ENCODE measurements around the gene CEBPE. TPM values are rescaled to one million over a fixed set of nuclear protein-coding genes. Genes with fewer than 3 reads are reported as not detected.

The CEBPE gene
- total and polyA plus RNA-seq, 8 donors: 0.14 to 1.0 (median 0.23) TPM; not detected in 2

DNA sequence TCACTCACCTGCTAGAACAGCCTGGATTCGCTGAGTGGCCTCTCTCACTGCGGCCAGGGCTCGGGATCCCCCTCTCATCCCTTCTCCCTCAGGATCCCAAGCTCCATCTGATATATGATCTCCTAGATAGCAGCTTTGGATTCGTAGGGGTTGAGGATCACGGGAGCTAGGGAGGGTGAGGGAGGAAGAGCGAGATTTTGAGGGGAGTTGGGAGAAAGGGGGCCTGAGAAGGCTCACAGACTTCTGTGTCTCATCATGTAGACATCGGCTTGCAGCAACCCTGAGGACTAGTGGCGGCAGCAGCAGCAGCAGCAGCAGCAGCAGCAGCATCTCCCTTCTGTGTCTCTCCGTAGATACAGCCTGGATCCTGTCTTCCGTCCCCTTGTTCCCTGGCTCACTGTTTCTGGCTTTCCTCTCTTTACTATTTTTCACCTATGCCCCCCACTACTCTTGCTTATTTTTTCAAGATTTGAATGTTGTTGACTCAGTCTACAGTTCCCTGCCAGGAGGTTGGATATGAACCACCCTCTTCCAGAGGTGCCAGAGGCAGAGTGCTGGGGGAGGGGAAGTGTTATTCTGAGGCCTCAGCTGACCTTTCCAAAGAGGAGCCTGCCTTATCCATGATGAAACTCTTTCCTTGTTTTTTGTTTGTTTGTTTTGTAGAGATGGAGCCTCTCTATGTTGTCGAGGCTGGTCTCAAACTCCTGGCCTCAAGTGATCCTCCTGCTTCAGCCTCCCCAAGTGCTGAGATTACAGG is 14.3 kb downstream of the CEBPE start, which contains the start of gene CIROP:
CIROP (minus strand) TSS at position 399 of the 757 bp plus-strand sequence; CDS start at position 330, 69 bp downstream.
- Histone ChIP-seq H3K4me3 (no peak within 1 kb of the TSS), H3K4me1 (peaks cover 0 to 10% of the 10 kb centered on the region in 2 donors), H3K27ac (no peak within 1 kb of the TSS), H3K36me3 (no peaks in the 10 kb centered on the region), H3K9me3 (no peaks in the 10 kb centered on the region), H3K27me3 (no peaks in the 10 kb centered on the region)
- ATAC-seq (no peak), DNase-seq (no peak)
- TF ChIP-seq, protein P1, sequence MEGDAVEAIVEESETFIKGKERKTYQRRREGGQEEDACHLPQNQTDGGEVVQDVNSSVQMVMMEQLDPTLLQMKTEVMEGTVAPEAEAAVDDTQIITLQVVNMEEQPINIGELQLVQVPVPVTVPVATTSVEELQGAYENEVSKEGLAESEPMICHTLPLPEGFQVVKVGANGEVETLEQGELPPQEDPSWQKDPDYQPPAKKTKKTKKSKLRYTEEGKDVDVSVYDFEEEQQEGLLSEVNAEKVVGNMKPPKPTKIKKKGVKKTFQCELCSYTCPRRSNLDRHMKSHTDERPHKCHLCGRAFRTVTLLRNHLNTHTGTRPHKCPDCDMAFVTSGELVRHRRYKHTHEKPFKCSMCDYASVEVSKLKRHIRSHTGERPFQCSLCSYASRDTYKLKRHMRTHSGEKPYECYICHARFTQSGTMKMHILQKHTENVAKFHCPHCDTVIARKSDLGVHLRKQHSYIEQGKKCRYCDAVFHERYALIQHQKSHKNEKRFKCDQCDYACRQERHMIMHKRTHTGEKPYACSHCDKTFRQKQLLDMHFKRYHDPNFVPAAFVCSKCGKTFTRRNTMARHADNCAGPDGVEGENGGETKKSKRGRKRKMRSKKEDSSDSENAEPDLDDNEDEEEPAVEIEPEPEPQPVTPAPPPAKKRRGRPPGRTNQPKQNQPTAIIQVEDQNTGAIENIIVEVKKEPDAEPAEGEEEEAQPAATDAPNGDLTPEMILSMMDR (IDR thresholded peaks at IDR 0.05): no peak
- intact Hi-C loops (cut with DNase I): loop anchor here in 1 of 2 donors (5.0 kb wide), 1 partner anchor 37 kb away; no protein-coding TSS in a partner anchor

DNA sequence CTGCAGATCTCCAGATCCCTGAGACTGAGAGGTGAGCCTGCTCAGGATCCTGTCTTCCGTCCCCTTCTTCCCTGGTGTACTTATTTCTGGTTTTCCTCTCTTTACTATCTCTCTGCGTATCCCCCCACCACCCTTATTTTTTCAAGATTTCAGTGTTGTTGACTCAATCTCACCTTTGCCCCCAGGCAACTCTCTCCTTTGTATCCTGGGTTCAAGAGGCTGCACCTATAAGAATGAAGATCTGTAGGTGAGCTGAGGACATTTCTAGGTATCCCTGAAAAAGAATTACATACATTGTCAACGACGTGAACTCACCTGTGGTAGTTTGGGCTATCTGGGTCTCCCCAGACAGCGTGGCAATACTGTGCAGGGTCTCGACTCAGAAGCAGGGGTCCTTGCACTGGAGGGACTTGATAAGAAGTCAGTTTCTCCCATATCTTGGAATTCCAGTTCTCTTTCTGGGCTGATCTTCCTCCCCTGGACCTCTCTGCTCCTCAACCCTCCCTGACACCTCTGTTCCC is 14.9 kb downstream of the CEBPE start:
- intact Hi-C loops (cut with DNase I): no loop called here
- Histone ChIP-seq H3K4me1 (peaks cover 0 to 16% of the 10 kb centered on the region in 2 donors), H3K36me3 (peaks cover 0 to 1% of the 10 kb centered on the region in 2 donors), H3K27ac (no peak overlapping the region), H3K9me3 (no peaks in the 10 kb centered on the region), H3K4me3 (no peak overlapping the region), H3K27me3 (no peaks in the 10 kb centered on the region)
- ATAC-seq (no peak), DNase-seq (no peak)
- TF ChIP-seq, protein P1 (IDR thresholded peaks at IDR 0.05): no peak

DNA sequence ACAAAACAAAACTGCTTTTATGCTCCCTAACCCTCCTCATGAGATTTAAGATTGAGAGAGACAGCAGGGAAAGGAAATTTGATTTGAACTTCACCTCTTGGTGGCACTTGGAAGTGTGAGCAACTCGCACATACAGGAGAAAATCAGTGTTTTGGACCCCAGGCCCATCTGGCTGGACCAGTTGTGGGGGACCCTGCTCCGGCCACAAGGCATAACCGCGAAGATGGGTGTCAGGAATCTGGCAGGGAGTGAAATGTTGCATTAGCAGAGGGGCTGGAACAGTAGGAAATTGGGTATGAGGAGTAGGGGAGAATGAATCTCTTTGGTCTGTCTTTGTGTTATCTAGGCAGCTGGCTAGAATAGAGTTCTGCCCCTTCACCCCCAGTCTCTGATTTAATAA is 15.5 kb downstream of the CEBPE start:
- no peak for ATAC-seq
- no peaks in the 10 kb centered on the region for H3K27me3 ChIP-seq
- H3K36me3 ChIP-seq: peaks cover 0 to 7% of the 10 kb centered on the region in 2 donors
- H3K4me3 ChIP-seq: no peak overlapping the region
- H3K27ac ChIP-seq: no peak overlapping the region
- TF ChIP-seq, protein P1 (IDR thresholded peaks at IDR 0.05): no peak
- intact Hi-C loops (cut with DNase I): no loop called here
- no peak for DNase-seq
- no peaks in the 10 kb centered on the region for H3K9me3 ChIP-seq
- peaks cover 0 to 21% of the 10 kb centered on the region in 2 donors for H3K4me1 ChIP-seq

DNA sequence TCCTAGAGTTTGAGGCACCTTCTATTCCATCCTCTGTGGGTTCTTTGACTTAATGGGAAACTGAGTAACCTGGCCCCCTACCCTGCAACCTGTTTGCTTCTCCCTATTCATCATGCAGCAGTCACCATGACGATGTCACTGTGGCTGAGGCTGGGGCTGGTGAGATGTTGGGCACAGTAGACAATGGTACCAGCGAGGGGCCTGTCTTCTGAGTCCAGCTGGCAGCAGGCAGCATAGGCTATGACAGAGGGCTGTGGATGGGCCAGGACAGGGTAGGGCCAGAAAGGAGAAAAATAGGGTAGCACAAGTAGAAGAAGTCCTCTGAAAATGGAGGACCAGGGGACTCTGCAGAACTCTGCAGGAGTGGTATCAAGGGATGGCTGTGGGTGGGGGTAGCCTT is 16.3 kb downstream of the CEBPE start:
- Histone ChIP-seq H3K9me3 (no peaks in the 10 kb centered on the region), H3K36me3 (peaks cover 0 to 15% of the 10 kb centered on the region in 2 donors), H3K4me3 (no peak overlapping the region), H3K27me3 (no peaks in the 10 kb centered on the region), H3K27ac (no peak overlapping the region), H3K4me1 (peaks cover 0 to 29% of the 10 kb centered on the region in 2 donors)
- intact Hi-C loops (cut with DNase I): no loop called here
- DNase-seq: no peak
- TF ChIP-seq, protein P1 (IDR thresholded peaks at IDR 0.05): no peak
- no peak for ATAC-seq

DNA sequence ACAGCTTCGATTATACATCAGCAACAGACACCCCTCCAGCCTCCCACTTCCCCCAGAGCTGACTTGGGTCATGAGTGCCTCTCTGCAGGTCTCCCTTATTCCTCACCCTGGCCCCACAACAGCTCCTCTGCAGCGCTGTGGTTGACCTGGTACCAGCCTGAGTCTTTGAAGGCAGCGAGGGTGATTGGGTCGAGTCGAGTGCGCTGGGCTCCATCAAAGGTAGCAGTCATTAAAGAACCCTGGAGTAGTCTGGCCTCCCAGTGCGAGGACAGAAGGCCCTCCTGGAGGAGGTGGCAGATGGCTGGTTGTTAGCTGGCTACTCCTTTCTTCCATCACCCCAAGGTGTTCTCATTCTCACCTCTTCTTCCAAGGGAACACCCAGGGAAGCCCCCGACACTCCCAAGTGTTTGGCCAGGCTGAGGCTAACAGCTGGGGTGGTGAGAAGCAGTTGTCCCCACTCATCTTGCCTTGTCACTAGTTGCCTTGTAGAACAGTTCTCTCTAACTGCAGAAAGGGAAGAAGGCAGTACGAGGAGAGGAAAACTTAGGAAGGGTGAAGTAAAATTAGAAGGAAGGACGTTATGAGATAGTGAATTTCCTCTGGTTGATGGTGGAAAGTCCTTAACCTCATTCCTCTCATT is 16.9 kb downstream of the CEBPE start:
- Histone ChIP-seq H3K36me3 (peaks cover 0 to 19% of the 10 kb centered on the region in 2 donors), H3K27me3 (no peaks in the 10 kb centered on the region), H3K9me3 (no peaks in the 10 kb centered on the region), H3K4me3 (no peak overlapping the region), H3K27ac (no peak overlapping the region), H3K4me1 (peaks cover 0 to 36% of the 10 kb centered on the region in 2 donors)
- intact Hi-C loops (cut with DNase I): no loop called here
- DNase-seq (no peak), ATAC-seq (no peak)
- TF ChIP-seq, protein P1 (IDR thresholded peaks at IDR 0.05): no peak
